Upper lobe of left lung (tissue), 4 donors: ENCODE measurements around the gene ULBP3.
"Not testable (repeated sequence)": the region's sequence is repeated elsewhere in the genome, so short reads cannot be mapped to it uniquely, and the experiment has no call there.

Source experiments
- EP300 ChIP-seq, 4 donors: sonication (generic); formaldehyde crosslinking; IDR thresholded peaks; one replicate each; pipeline ENCODE4 v1.5.1; 2017; ENCODE audit warnings: antibody characterized with exemption in 4 of 4, control low read depth in 2 of 4
- POLR2A ChIP-seq, 4 donors: fragments of 450-650 bp; IDR thresholded peaks; one replicate each; pipeline ENCODE4 v1.5.1; 2016 to 2017; ENCODE audit warnings: antibody characterized with exemption in 4 of 4, mild to moderate bottlenecking in 2 of 4
- POLR2AphosphoS5 ChIP-seq, 2 donors: sonication (generic); formaldehyde crosslinking; IDR thresholded peaks; one replicate each; pipeline ENCODE4 v1.5.1; 2017; ENCODE audit warnings: antibody characterized with exemption in 2 of 2
- TF ChIP-seq, protein P1 (sequence below), 6 experiments: fragments of 450-650 bp in 4 of 6; fragments of 200-600 bp in 2 of 6; sonication (generic) in 2 of 6; IDR thresholded peaks; one replicate each; pipeline ENCODE4 v1.5.1; 2016 to 2019; ENCODE audit warnings: antibody characterized with exemption in 6 of 6

GRCh38 chr6:150024021-150024420 is 44.9 kb downstream of the ULBP3 start:
- TF ChIP-seq, protein P1, sequence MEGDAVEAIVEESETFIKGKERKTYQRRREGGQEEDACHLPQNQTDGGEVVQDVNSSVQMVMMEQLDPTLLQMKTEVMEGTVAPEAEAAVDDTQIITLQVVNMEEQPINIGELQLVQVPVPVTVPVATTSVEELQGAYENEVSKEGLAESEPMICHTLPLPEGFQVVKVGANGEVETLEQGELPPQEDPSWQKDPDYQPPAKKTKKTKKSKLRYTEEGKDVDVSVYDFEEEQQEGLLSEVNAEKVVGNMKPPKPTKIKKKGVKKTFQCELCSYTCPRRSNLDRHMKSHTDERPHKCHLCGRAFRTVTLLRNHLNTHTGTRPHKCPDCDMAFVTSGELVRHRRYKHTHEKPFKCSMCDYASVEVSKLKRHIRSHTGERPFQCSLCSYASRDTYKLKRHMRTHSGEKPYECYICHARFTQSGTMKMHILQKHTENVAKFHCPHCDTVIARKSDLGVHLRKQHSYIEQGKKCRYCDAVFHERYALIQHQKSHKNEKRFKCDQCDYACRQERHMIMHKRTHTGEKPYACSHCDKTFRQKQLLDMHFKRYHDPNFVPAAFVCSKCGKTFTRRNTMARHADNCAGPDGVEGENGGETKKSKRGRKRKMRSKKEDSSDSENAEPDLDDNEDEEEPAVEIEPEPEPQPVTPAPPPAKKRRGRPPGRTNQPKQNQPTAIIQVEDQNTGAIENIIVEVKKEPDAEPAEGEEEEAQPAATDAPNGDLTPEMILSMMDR (IDR thresholded peaks at IDR 0.05) = not testable (repeated sequence)
- not testable (repeated sequence) for TF ChIP-seq POLR2A, POLR2AphosphoS5, EP300 (IDR thresholded peaks at IDR 0.05)
